Measurements from ENCODE around the gene EID3. TPM values are rescaled to one million over a fixed set of nuclear protein-coding genes. Genes with fewer than 3 reads are reported as not detected.

EID3 gene
- total and polyA plus RNA-seq, 12 donors = 0.48 to 1.8 (median 1.0) TPM

DNA sequence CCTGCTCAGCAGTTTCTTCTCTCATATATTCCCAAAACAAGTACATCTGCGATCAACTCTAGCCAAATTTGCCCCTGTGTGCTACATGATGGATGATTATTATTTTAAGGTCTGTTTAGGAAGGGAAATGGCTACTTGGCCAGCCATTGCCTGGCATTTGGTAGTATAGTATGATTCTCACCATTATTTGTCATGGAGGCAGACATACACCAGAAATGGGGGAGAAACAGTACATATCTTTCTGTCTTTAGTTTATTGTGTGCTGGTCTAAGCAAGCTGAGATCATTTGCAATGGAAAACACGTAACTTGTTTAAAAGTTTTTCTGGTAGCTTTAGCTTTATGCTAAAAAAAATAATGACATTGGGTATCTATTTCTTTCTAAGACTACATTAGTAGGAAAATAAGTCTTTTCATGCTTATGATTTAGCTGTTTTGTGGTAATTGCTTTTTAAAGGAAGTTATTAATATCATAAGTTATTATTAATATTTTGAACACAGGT is 45.5 kb downstream of the EID3 start:
- WGBS, 2 donors = 95 to 100% methylated on average over 2 of the region's 2 CpGs

DNA sequence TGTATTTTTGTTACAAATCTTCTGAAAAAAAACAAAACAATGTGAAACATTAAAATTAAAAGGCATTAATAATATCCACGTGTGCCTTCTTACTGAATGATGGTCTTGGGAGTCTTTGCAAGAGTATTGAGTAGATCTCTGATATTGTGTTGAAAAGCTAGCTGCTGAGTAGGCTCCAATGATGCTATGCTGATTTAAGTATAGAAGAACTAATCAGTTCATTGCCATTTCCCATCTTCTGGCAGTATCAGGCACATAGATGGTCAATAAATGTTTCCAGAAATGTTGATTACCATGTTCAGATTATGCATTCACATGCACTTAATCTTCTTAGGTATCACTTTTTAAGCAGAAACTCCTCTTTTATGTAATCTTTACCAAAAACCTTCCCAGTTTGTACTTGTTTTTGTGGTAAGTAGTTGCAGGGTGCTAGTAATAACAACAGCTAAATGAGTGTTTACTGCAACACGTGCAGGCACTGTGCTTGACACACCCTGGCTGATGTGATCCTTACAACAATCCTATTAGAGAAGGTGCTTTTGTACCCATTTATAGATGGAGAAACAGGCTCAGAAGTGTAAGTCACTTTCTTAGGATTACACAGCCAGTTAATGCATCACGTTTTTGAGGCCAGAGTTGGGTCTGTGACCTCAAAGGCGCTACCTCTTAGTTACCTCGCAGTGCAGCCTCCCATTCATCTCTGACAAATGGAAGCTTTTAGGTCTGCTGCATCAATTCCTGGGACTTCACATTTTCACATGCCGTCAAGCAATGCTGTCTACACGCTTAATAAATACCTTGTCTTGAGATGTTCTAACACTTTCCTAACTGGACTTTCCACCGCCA is 46.9 kb downstream of the EID3 start:
- WGBS, 2 donors = 93 to 94% methylated on average over 8 of the region's 8 CpGs
- intact Hi-C loops (cut with DNase I) = no loop called here

More for the DNA sequence above, 45.5 kb downstream of the EID3 start:
- Histone ChIP-seq H3K27me3 (no peaks in the 10 kb centered on the region), H3K27ac (no peak overlapping the region), H3K9me3 (no peaks in the 10 kb centered on the region), H3K4me1 (peaks cover 0 to 27% (median 9%) of the 10 kb centered on the region in 9 donors), H3K36me3 (peaks cover 0 to 93% (median 25%) of the 10 kb centered on the region in 9 donors), H3K4me3 (no peak overlapping the region)
- DNase-seq = no peak
- TF ChIP-seq CTCF (IDR thresholded peaks at IDR 0.05) = no peak
- no peak for ATAC-seq
- intact Hi-C loops (cut with DNase I) = no loop called here

DNA sequence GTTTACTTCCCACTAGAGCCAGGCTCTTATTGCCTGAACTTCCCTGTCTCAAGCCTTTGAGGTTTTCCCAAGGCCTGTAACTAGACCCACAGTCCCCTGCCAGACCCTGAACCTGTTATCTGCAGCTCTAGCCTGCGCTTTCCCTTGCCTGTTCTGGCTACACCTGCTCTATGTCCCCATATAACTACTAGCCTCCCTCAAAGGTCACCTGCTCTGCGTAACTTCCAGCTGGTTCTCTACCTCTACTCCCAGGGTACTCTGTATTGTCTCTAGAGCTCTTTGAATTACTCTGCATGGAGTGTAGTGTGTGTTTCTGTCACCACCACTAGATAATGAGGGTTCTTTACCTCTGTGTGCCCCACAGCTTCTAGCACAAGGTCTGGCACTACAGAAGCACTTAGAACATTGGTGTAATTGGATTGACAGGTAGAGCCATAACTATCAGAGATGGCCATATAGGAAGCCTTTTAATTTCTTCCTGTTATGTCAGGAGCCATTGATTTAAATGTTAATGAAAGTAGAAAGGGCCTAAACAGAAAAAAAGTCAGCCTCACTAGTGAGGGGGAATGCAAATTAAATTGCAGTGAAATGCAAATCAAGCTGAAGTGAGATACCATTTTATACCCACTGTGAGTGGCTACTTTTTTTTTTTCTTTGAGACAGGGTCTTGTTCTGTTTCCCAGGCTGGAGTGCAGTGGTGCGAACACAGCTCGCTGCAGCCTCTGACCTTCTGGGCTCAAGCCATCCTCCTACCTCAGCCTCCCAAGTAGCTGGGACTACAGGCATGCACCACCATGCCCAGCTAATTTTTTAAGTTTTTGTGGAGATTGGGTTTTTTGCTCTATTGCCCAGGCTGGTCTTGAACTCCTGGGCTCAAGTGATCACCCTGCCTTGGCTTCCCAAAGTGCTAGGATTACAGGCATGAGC is 47.8 kb downstream of the EID3 start:
- WGBS, 2 donors = 94% methylated on average over 4 of the region's 4 CpGs
- no peak for TF ChIP-seq CTCF (IDR thresholded peaks at IDR 0.05)
- Histone ChIP-seq H3K27me3 (no peaks in the 10 kb centered on the region), H3K9me3 (no peaks in the 10 kb centered on the region), H3K4me1 (peaks cover 0 to 6% (median 0%) of the 10 kb centered on the region in 9 donors), H3K27ac (no peak overlapping the region), H3K36me3 (peaks cover 0 to 87% (median 25%) of the 10 kb centered on the region in 9 donors), H3K4me3 (no peak overlapping the region)
- DNase-seq = no peak
- intact Hi-C loops (cut with DNase I) = no loop called here
- ATAC-seq = peak in 4 of 8 donors; percentile 9 to 33 (median 16)

More for the DNA sequence above, 46.9 kb downstream of the EID3 start:
- no peak for ATAC-seq
- Histone ChIP-seq H3K4me3 (no peak overlapping the region), H3K27me3 (no peaks in the 10 kb centered on the region), H3K36me3 (peaks cover 0 to 95% (median 25%) of the 10 kb centered on the region in 9 donors), H3K27ac (no peak overlapping the region), H3K9me3 (no peaks in the 10 kb centered on the region), H3K4me1 (peaks cover 0 to 13% (median 5%) of the 10 kb centered on the region in 9 donors)
- no peak for DNase-seq
- TF ChIP-seq CTCF (IDR thresholded peaks at IDR 0.05) = no peak

DNA sequence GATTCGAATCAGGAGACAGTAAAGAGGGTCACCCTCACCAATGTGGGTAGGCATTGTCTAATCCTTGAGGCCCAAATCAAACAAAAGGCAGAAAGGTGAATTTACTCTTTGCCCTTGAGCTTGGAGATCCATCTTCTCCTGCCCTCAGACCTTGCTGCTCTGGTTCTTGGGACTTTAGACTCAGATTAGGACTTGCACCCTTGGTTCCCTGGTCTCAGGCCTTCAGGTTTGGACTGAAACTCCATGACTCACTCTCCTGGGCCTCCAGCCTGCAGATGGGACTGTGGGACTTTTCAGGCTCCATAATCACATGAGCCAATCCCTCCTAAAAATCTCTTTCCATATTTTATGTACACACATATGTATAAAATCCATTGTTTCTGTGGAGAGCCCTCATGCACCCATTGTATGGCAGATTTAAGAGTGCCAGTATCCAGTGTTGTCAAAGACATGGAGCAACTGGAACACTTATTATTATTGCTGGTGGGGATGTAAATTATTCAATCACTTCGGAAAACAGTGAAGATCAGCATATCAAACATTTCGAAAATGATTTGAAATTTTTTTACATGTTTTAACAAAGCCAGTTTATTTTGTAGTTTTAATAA is 48.7 kb downstream of the EID3 start:
- no peaks in the 10 kb centered on the region for H3K27me3 ChIP-seq
- peaks cover 0 to 78% (median 25%) of the 10 kb centered on the region in 9 donors for H3K36me3 ChIP-seq
- no peak overlapping the region for H3K27ac ChIP-seq
- no peaks in the 10 kb centered on the region for H3K9me3 ChIP-seq
- DNase-seq (no peak), ATAC-seq (peak in 1 of 8 donors; percentile 16)
- no peak overlapping the region for H3K4me3 ChIP-seq
- TF ChIP-seq CTCF (IDR thresholded peaks at IDR 0.05) = no peak
- intact Hi-C loops (cut with DNase I) = no loop called here
- WGBS, 2 donors = 95 to 96% methylated on average over 3 of the region's 3 CpGs
- peaks cover 0 to 6% (median 0%) of the 10 kb centered on the region in 9 donors for H3K4me1 ChIP-seq
